ENCODE results near the gene LRRC39.

DNA sequence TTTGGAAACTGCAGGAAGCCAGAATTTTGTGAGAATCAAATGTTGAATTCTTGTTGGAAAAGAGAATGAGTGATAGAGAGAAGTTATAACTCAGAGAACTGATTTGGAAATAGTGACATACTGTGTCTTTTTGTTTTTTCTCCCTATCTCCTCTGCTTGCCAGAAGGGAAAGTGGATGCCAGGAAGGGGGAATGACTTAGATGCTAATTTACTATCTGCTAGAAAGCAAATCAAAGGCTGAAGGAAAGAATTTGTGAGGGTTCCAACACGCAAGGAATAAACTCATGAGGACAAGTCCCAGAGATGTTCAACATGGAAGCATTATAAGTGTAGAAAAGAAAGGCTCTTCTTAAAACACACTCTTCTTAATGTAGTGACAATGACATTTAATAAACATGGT is 20.5 kb upstream of the LRRC39 start:
- TF ChIP-seq POLR2A (IDR thresholded peaks at IDR 0.05), result no peak
- TF ChIP-seq, protein P1, sequence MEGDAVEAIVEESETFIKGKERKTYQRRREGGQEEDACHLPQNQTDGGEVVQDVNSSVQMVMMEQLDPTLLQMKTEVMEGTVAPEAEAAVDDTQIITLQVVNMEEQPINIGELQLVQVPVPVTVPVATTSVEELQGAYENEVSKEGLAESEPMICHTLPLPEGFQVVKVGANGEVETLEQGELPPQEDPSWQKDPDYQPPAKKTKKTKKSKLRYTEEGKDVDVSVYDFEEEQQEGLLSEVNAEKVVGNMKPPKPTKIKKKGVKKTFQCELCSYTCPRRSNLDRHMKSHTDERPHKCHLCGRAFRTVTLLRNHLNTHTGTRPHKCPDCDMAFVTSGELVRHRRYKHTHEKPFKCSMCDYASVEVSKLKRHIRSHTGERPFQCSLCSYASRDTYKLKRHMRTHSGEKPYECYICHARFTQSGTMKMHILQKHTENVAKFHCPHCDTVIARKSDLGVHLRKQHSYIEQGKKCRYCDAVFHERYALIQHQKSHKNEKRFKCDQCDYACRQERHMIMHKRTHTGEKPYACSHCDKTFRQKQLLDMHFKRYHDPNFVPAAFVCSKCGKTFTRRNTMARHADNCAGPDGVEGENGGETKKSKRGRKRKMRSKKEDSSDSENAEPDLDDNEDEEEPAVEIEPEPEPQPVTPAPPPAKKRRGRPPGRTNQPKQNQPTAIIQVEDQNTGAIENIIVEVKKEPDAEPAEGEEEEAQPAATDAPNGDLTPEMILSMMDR (IDR thresholded peaks at IDR 0.05), result no peak
- TF ChIP-seq POLR2AphosphoS5 (IDR thresholded peaks at IDR 0.05), result no peak

Measured in stomach (tissue), 4 donors.